ENCODE results near the gene KRTAP12-1. TPM values are rescaled to one million over a fixed set of nuclear protein-coding genes. Genes with fewer than 3 reads are reported as not detected.

The KRTAP12-1 gene
- total RNA-seq, 1 donor from 2014 or later: not detected

- Histone ChIP-seq H3K27ac (replicated peaks) (no peak overlapping the region), H3K9me3 (replicated peaks) (no peaks in the 10 kb centered on the region), H3K36me3 (no peaks in the 10 kb centered on the region), H3K27me3 (ENCODE audit: low read depth) (peaks cover 69% of the 10 kb centered on the region), H3K4me3 (peak overlapping the region; percentile 25), H3K4me1 (peaks cover 12% of the 10 kb centered on the region)
- DNase-seq: no peak
- intact Hi-C loops (cut with micrococcal nuclease): no loop called here
- TF ChIP-seq CTCF (IDR thresholded peaks at IDR 0.05; ENCODE audit: borderline replicate concordance): no peak
Observed at GRCh38 chr21:44723177-44724131, 41.5 kb upstream of the KRTAP12-1 start.

GRCh38 chr21:44722731-44723130, 40.8 kb upstream of the KRTAP12-1 start:
- Histone ChIP-seq H3K4me1 (peaks cover 12% of the 10 kb centered on the region), H3K4me3 (no peak overlapping the region), H3K27me3 (ENCODE audit: low read depth) (peaks cover 65% of the 10 kb centered on the region), H3K36me3 (no peaks in the 10 kb centered on the region), H3K27ac (replicated peaks) (no peak overlapping the region), H3K9me3 (replicated peaks) (no peaks in the 10 kb centered on the region)
- no peak for TF ChIP-seq CTCF (IDR thresholded peaks at IDR 0.05; ENCODE audit: borderline replicate concordance)
- intact Hi-C loops (cut with micrococcal nuclease): no loop called here
- DNase-seq: no peak

- TF ChIP-seq CTCF (IDR thresholded peaks at IDR 0.05; ENCODE audit: borderline replicate concordance): no peak
- Histone ChIP-seq H3K27me3 (ENCODE audit: low read depth) (peaks cover 39% of the 10 kb centered on the region), H3K9me3 (replicated peaks) (no peaks in the 10 kb centered on the region), H3K27ac (replicated peaks) (peak overlapping the region; percentile 41), H3K4me1 (peaks cover 15% of the 10 kb centered on the region), H3K36me3 (no peaks in the 10 kb centered on the region), H3K4me3 (no peak overlapping the region)
- intact Hi-C loops (cut with micrococcal nuclease): no loop called here
- DNase-seq: no peak
Observed at GRCh38 chr21:44720170-44720569, 38.2 kb upstream of the KRTAP12-1 start.

- intact Hi-C loops (cut with micrococcal nuclease): no loop called here
- TF ChIP-seq CTCF (IDR thresholded peaks at IDR 0.05; ENCODE audit: borderline replicate concordance): no peak
- Histone ChIP-seq H3K27me3 (ENCODE audit: low read depth) (peaks cover 36% of the 10 kb centered on the region), H3K4me1 (peaks cover 11% of the 10 kb centered on the region), H3K36me3 (no peaks in the 10 kb centered on the region), H3K27ac (replicated peaks) (no peak overlapping the region), H3K9me3 (replicated peaks) (no peaks in the 10 kb centered on the region), H3K4me3 (no peak overlapping the region)
- DNase-seq: no peak
Observed at GRCh38 chr21:44718571-44718970, 36.6 kb upstream of the KRTAP12-1 start.

GRCh38 chr21:44718093-44718492, 36.1 kb upstream of the KRTAP12-1 start:
- Histone ChIP-seq H3K27ac (replicated peaks) (no peak overlapping the region), H3K9me3 (replicated peaks) (no peaks in the 10 kb centered on the region), H3K27me3 (ENCODE audit: low read depth) (peaks cover 36% of the 10 kb centered on the region), H3K4me1 (peaks cover 8% of the 10 kb centered on the region), H3K4me3 (no peak overlapping the region), H3K36me3 (no peaks in the 10 kb centered on the region)
- TF ChIP-seq CTCF (IDR thresholded peaks at IDR 0.05; ENCODE audit: borderline replicate concordance): no peak
- no peak for DNase-seq
- intact Hi-C loops (cut with micrococcal nuclease): no loop called here

Measured in left ventricle myocardium inferior (tissue), 1 donor.